Measurements from ENCODE around the gene ANTXR2. TPM values are rescaled to one million over a fixed set of nuclear protein-coding genes. Genes with fewer than 3 reads are reported as not detected.

ANTXR2 gene
- total RNA-seq, 1 experiment from 2014 or later = 31.0 TPM

DNA sequence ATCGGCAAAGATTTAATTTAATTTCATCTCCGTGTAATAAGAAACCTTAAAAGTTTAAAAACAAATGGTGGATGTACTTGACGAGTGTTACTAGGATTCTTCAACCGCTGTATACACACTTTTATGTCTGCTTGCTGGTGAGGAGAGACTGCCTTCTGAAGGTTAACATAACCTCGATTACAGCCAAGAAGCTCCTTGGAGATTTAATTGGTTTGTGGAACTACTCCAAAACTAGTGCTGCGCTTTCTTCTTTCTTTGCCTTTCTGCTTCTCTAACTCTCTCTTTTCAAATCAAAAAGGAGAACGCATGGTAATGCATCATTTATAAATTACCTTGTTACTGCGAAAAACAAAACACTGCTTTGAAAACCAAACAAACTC is 109.0 kb downstream of the ANTXR2 start:
- H3K36me3 Mint-ChIP-seq (ENCODE audit: insufficient read depth, unreplicated experiment) = peaks cover 11% of the 10 kb centered on the region
- CTCF ChIA-PET = interaction anchor here (1.5 kb wide), 1 partner anchor 23 kb away, joined by 3 read pairs; no protein-coding TSS in a partner anchor
- no TSS peak for BruUV-seq (replicated peaks)
- no peak for TF ChIP-seq CTCF (IDR thresholded peaks at IDR 0.05; ENCODE audit: unreplicated experiment)
- DNase-seq (ENCODE audit: unreplicated experiment) = no peak
- no peak overlapping the region for H3K4me3 Mint-ChIP-seq (ENCODE audit: unreplicated experiment)
- H3K9me3 Mint-ChIP-seq (ENCODE audit: unreplicated experiment) = no peaks in the 10 kb centered on the region
- no peak overlapping the region for H3K27ac Mint-ChIP-seq (ENCODE audit: low read depth, unreplicated experiment)
- H3K27me3 Mint-ChIP-seq (ENCODE audit: insufficient read depth, unreplicated experiment) = no peaks in the 10 kb centered on the region
- intact Hi-C loops (cut with micrococcal nuclease) = no loop called here
- no peaks in the 10 kb centered on the region for H3K4me1 Mint-ChIP-seq (ENCODE audit: insufficient read depth, unreplicated experiment)
- POLR2A ChIA-PET = no interaction called here

GRCh38 chr4:79959652-79960051 is 113.4 kb downstream of the ANTXR2 start:
- intact Hi-C loops (cut with micrococcal nuclease) = no loop called here
- no TSS peak for BruUV-seq (replicated peaks)
- POLR2A ChIA-PET = interaction anchor here (0.7 to 1.2 kb wide), 3 partner anchors 13 to 807 kb away, joined by 3 to 4 read pairs (median 3); no protein-coding TSS in a partner anchor
- no peaks in the 10 kb centered on the region for H3K4me1 Mint-ChIP-seq (ENCODE audit: insufficient read depth, unreplicated experiment)
- peaks cover 11% of the 10 kb centered on the region for H3K36me3 Mint-ChIP-seq (ENCODE audit: insufficient read depth, unreplicated experiment)
- no peaks in the 10 kb centered on the region for H3K9me3 Mint-ChIP-seq (ENCODE audit: unreplicated experiment)
- no peak overlapping the region for H3K27ac Mint-ChIP-seq (ENCODE audit: low read depth, unreplicated experiment)
- CTCF ChIA-PET = no interaction called here
- H3K4me3 Mint-ChIP-seq (ENCODE audit: unreplicated experiment) = no peak overlapping the region
- no peak for TF ChIP-seq CTCF (IDR thresholded peaks at IDR 0.05; ENCODE audit: unreplicated experiment)
- H3K27me3 Mint-ChIP-seq (ENCODE audit: insufficient read depth, unreplicated experiment) = no peaks in the 10 kb centered on the region
- no peak for DNase-seq (ENCODE audit: unreplicated experiment)

DNA sequence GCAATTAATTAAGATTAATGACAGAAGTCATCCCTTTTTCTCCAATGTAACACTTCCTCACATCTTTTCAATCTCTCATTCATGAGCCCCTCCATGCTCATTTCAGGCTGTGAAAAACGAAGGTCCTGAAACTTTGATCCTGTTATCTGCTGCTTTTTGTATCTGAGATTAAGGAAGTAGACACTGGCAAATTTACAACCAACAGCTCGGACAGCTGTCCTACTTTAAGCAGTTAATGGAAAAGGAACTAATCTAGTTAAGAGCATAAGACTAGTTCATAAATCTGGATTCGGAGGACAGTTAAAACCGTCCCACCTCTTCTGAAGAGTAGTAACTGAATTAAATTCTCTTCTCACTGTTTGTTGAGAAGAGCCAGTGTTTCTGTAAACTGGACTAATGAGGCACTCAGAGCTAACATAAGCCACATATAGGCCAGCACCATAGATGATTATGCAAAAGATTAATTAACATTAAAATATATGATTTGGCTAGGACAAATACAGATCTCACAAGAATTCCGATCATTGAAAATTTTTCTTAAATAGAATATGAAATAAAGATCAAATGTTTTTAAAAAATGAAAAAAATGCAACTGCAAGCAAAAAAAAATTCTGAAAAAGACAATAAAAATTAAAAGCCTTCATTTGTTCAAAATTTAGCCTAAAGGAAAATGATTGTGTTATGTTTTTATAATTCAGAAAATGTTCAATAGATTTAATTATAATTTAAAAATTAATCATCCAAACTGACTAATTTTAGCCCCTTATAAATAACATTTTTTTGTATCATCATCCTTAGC is 114.4 kb downstream of the ANTXR2 start:
- H3K4me3 Mint-ChIP-seq (ENCODE audit: unreplicated experiment) = no peak overlapping the region
- H3K27me3 Mint-ChIP-seq (ENCODE audit: insufficient read depth, unreplicated experiment) = no peaks in the 10 kb centered on the region
- ChIA-PET POLR2A (interaction anchor here (1.2 kb wide), 1 partner anchor 25 kb away, joined by 3 read pairs; no protein-coding TSS in a partner anchor), CTCF (no interaction called here)
- no peak for DNase-seq (ENCODE audit: unreplicated experiment)
- intact Hi-C loops (cut with micrococcal nuclease) = no loop called here
- no TSS peak for BruUV-seq (replicated peaks)
- TF ChIP-seq CTCF (IDR thresholded peaks at IDR 0.05; ENCODE audit: unreplicated experiment) = no peak
- H3K27ac Mint-ChIP-seq (ENCODE audit: low read depth, unreplicated experiment) = no peak overlapping the region
- H3K9me3 Mint-ChIP-seq (ENCODE audit: unreplicated experiment) = no peaks in the 10 kb centered on the region
- H3K4me1 Mint-ChIP-seq (ENCODE audit: insufficient read depth, unreplicated experiment) = no peaks in the 10 kb centered on the region
- peaks cover 6% of the 10 kb centered on the region for H3K36me3 Mint-ChIP-seq (ENCODE audit: insufficient read depth, unreplicated experiment)

GRCh38 chr4:79949178-79949577 is 123.9 kb downstream of the ANTXR2 start:
- BruUV-seq (replicated peaks) = no TSS peak
- Mint-ChIP-seq H3K27ac (ENCODE audit: low read depth, unreplicated experiment) (no peak overlapping the region), H3K4me1 (ENCODE audit: insufficient read depth, unreplicated experiment) (no peaks in the 10 kb centered on the region), H3K27me3 (ENCODE audit: insufficient read depth, unreplicated experiment) (no peaks in the 10 kb centered on the region), H3K4me3 (ENCODE audit: unreplicated experiment) (no peak overlapping the region), H3K9me3 (ENCODE audit: unreplicated experiment) (no peaks in the 10 kb centered on the region), H3K36me3 (ENCODE audit: insufficient read depth, unreplicated experiment) (no peaks in the 10 kb centered on the region)
- intact Hi-C loops (cut with micrococcal nuclease) = no loop called here
- ChIA-PET POLR2A (no interaction called here), CTCF (interaction anchor here (1.0 kb wide), 1 partner anchor 12 kb away, joined by 3 read pairs; no protein-coding TSS in a partner anchor)
- TF ChIP-seq CTCF (IDR thresholded peaks at IDR 0.05; ENCODE audit: unreplicated experiment) = no peak
- no peak for DNase-seq (ENCODE audit: unreplicated experiment)
